OCI-LY1 (cell line): ENCODE measurements around the gene MYMX.

ENCODE experiments used
- CTCF ChIP-seq: fragments of 200-600 bp; sonication (generic), shearing (Covaris generic); IDR thresholded peaks from 2 replicates; pipeline ENCODE4 v1.5.1; 2017; ENCODE audit warnings: mild to moderate bottlenecking, antibody characterized with exemption, low read length, moderate library complexity, mixed read lengths
- EZH2 ChIP-seq: fragments of 200-600 bp; sonication (generic), shearing (Covaris generic); IDR thresholded peaks from 2 replicates; pipeline ENCODE4 v1.8.0; 2017; ENCODE audit warnings: borderline replicate concordance, mixed run types, mild to moderate bottlenecking, antibody characterized with exemption, low read length, moderate library complexity, mixed read lengths

DNA sequence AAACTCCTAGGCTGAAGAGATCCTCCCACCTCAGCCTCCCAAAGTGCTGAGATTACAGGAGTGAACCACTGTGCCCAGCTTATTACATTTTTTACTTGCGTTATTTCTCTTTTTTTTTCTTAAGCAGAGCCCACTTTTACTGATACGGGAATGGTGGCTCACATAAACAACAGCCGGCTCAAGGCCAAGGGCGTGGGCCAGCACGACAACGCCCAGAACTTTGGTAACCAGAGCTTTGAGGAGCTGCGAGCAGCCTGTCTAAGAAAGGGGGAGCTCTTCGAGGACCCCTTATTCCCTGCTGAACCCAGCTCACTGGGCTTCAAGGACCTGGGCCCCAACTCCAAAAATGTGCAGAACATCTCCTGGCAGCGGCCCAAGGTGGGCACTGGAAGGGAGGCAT lies 47.6 kb upstream of the MYMX start:
- no peak for TF ChIP-seq CTCF
- no peak for TF ChIP-seq EZH2
